Epithelial cell of prostate (primary cell): Measurements from ENCODE around the gene SLC39A11.
A peak's percentile ranks its signal among the peaks of the same experiment; 100 is the strongest.

ENCODE experiments used
- DNase-seq: peaks from one replicate; pipeline ENCODE4 v3.0.0-alpha.2; 2011; ENCODE audit warnings: low read depth, low spot score
- H3K27ac ChIP-seq: fragments of 450-650 bp; 2 replicates; pipeline ENCODE4 v1.5.1; 2017; ENCODE audit warnings: mild to moderate bottlenecking

Gene SLC39A11

DNA sequence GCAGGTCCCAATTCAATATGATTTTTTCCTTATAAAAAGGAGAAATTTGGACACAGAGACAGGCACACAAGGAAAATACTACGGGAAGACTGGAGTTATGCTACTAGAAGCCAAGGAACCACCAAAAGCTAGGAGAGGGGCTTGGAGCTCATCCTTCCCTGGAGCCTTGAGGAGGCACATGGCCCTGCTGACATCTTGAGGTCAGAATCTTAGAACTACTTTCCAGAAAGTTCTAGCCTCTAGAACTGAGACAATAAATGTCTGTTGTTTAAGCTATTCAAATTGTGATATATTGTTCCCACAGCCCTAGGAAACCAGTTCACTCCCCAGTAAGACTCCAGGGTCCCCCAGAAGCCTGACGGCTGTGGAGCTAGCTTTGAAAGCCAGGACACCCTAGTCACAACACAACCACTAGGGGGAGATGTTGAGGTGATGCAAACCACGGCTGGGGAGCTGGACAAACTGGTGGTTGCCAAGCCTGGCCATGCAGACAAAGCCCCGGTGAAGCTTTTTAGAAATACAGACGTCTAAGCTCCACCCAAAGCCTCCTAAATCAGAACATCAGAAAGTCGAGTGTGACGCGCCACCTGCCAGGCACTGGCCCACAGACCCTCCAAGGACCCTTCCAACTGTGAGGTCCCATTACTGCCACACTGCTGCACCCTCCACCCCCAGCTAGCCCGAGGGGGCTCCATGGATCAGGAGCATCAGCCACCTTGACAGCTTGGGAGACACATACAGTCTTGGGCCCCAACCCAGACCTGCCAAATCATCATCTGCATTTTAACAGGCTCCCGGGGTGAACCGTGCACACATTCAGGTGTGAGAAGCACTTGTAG, 106.4 kb downstream of the SLC39A11 start:
- H3K27ac ChIP-seq = no peak overlapping the region
- no peak for DNase-seq

- DNase-seq = no peak
Observed at GRCh38 chr17:72984926-72985325, 107.6 kb downstream of the SLC39A11 start.

DNA sequence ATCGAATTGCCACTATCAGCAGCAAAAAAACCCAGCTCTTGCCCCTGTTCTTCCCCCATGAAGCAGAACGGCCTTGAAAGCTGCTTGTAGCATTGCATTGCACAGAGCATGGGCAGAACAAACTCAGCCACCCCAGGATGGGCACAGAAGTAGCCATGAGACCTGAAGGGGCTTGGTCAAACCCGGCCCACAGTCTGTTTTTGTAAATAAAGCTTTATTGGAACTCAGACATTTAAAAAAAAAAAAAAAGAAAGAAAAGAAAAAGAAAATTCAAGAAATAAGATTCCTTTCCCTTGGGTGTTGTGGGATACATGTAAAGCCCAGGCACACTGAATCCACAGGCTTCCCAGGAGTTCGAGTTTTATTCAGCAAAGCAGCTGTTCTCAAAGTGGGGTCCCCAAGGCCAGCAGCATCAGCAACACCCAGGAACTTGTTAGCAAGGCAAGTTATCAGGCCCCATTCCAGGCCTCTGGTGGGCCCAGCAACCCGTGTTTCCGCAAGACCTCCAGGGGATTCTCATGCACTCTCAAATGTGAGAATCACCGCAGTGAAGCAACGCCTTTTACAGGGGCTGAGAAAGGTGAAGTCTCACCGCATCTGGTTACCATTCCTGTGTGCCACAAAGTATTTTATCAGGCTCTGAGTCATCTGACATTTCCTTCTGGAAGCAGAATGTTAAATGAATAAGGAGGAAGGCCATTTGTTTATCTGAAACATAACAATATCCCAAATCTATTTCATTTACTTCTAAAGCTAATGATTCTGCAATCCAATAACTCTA, 108.2 kb downstream of the SLC39A11 start:
- no peak for DNase-seq
- peak overlapping the region; percentile 36 for H3K27ac ChIP-seq

More at GRCh38 chr17:72984926-72985325, 107.6 kb downstream of the SLC39A11 start:
- peak overlapping the region; percentile 36 for H3K27ac ChIP-seq

GRCh38 chr17:72982680-72983079, 109.8 kb downstream of the SLC39A11 start:
- H3K27ac ChIP-seq = no peak overlapping the region
- no peak for DNase-seq

DNA sequence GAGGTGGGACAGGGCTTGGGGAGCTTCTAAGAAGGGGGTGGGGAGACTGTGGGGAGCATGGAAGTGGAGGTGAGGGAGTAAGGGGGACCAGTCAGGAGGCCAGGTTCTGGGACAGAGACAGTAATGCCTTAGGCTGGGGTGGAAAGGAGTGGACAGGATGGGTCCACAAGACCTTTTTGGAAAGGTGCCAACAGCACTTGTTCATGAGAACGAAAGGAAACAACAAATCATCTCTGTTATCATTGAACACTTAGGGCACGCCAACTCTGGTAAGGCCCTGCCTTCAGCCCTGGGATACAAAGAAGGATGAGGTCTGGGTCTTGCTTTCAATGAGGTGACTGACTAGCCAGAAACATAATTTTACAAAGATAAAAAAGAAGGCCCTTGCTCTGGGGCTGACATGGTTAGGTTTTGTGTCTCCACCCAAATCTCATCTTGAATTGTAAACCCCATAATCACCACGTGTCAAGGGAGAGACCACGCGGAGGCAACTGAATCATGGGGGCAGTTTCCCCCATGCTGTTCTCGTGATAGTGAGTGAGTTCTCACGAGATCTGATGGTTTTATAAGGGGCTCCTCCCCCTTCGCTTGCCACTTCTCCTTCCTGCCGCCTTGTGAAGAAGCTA, 113.8 kb downstream of the SLC39A11 start:
- H3K27ac ChIP-seq = no peak overlapping the region
- no peak for DNase-seq

DNA sequence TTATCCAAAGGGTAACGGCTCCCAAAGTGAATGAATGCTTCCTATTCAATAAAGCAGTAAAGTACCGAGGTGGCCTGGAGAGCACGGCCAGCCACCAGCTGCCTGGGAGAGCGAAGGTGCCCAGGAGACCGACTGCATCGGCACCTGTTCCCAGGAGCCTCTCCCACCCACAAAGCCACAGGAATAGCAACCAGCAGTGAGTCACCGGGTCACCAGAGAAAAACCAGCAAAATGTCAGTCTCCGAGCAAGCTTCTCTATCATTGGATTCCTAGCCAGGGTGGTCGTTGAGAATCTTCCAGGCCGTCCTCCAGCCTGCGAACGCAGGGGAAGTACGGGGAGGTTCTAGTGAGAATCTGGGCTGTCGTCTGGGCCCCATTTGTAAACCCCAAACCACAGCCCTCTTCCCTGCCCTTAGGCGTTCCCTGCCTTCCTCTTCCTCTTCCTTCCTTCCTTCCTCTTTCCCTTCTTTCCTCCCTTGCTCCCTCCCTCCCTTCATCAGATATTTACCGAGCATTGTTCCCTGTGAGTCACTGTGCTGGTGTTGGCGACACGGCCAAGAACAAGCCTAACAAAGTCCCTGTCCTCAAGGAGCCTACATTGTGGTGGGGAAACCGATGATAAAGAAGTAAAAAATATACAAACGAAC, 114.6 kb downstream of the SLC39A11 start:
- H3K27ac ChIP-seq = no peak overlapping the region
- no peak for DNase-seq

GRCh38 chr17:72976971-72977770, 115.3 kb downstream of the SLC39A11 start:
- no peak for DNase-seq
- peak overlapping the region; percentile 27 for H3K27ac ChIP-seq

GRCh38 chr17:72975509-72975908, 117.0 kb downstream of the SLC39A11 start:
- H3K27ac ChIP-seq = peak overlapping the region; percentile 40
- DNase-seq = no peak

- peak overlapping the region; percentile 40 for H3K27ac ChIP-seq
- peak; percentile 27 for DNase-seq
Observed at GRCh38 chr17:72974605-72975232, 117.8 kb downstream of the SLC39A11 start.

DNA sequence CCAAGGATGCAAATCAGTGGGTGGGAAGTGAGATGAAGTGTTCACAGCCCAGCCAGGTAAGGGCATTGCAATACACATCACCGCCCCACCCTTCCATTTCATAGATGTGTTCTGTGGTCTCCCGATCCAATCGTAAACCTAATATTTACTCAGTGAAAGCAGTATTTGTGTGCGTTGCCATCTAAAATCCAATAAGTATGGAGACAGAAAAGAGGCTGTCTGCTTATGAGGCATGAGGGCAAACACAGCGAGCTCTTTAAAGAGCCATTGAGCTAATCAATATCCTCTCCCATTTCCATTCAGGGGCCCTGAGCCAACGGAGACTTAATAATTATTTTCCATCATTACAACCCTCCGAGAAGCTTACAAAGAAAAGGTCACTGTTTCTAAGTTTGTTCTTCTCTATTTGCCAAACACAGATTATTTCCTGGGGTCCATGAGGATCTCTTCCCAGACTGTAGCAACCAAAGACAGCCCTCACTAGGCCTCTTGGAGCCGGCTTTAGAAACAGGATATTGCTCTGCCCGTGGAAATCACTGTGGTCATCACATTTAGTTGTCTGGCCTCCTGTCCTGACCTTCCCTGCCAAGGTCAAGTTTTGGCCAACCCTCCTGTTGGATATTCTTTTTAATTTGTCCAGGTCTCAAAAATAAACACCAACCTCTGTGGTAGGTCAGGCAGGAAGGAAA, 120.1 kb downstream of the SLC39A11 start:
- no peak overlapping the region for H3K27ac ChIP-seq
- DNase-seq = no peak

GRCh38 chr17:72971226-72971880, 121.1 kb downstream of the SLC39A11 start:
- no peak for DNase-seq
- no peak overlapping the region for H3K27ac ChIP-seq

DNA sequence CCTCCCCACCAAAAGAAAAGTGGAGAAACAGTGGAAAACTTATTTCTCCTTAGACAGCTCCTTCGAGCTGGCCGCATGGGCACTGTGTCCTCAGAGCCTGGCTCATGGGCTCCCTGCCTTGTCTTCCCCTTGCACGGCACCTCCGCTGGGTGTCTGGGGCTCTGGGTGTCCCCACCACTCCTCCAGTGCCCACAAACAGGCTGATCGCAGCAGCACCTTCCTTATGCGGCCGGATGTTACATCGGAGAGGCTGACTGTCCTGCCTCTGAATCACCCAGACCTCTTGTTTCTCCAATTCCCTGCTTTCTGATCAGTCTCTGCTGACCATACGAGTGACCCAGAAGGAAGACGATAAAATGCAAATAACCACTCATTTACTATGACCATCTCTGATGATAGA, 121.7 kb downstream of the SLC39A11 start:
- H3K27ac ChIP-seq = no peak overlapping the region
- DNase-seq = no peak

DNA sequence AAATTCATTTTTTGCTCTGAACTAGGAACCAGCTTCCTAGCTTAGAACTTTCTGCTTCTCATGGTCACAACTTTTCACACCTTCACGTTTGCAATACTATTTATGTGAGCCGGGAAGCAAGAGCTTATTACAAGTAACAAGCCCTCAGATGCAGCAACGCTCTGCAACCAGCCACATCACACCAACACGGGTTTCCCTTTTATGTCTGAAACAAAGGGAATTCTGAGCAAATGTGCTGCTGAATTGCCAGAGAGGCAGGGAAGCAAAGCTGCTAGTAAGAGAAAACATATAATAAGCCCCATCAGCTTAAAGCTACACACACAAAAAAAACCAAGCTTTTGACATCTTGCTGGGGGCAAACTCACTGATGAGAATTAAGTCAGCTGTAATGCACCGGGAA, 122.2 kb downstream of the SLC39A11 start:
- H3K27ac ChIP-seq = no peak overlapping the region
- no peak for DNase-seq

GRCh38 chr17:72969293-72969906, 123.1 kb downstream of the SLC39A11 start:
- H3K27ac ChIP-seq = no peak overlapping the region

GRCh38 chr17:72968798-72969197, 123.7 kb downstream of the SLC39A11 start:
- no peak overlapping the region for H3K27ac ChIP-seq
- no peak for DNase-seq

More at GRCh38 chr17:72969293-72969906, 123.1 kb downstream of the SLC39A11 start:
- DNase-seq = no peak

- DNase-seq = no peak
- H3K27ac ChIP-seq = no peak overlapping the region
Observed at GRCh38 chr17:72967977-72968585, 124.4 kb downstream of the SLC39A11 start.

GRCh38 chr17:72967277-72967970, 125.1 kb downstream of the SLC39A11 start:
- DNase-seq = no peak
- H3K27ac ChIP-seq = no peak overlapping the region
